Measurements from ENCODE around the gene ITFG1.

DNA sequence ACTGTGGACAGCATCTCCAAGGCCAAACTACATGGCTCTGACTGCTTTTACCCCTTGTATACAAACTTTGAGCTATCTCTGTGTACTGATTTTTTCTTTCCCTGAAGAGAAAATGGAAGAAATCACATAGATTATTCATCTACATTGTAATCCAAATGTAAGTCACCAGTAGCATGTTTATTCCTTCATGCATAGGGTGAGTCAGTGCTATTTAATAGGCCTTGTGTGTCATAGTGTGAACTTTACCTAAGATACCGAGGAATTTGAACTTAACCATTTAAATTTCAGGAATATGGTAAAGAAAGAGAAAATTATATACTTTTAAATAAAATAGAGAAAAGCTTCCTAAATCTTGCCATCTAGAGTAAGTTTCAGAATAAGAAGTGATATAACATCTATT is 16.8 kb upstream of the ITFG1 start:
- TF ChIP-seq, protein P1, sequence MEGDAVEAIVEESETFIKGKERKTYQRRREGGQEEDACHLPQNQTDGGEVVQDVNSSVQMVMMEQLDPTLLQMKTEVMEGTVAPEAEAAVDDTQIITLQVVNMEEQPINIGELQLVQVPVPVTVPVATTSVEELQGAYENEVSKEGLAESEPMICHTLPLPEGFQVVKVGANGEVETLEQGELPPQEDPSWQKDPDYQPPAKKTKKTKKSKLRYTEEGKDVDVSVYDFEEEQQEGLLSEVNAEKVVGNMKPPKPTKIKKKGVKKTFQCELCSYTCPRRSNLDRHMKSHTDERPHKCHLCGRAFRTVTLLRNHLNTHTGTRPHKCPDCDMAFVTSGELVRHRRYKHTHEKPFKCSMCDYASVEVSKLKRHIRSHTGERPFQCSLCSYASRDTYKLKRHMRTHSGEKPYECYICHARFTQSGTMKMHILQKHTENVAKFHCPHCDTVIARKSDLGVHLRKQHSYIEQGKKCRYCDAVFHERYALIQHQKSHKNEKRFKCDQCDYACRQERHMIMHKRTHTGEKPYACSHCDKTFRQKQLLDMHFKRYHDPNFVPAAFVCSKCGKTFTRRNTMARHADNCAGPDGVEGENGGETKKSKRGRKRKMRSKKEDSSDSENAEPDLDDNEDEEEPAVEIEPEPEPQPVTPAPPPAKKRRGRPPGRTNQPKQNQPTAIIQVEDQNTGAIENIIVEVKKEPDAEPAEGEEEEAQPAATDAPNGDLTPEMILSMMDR (IDR thresholded peaks at IDR 0.05; ENCODE audit: low read depth, low read length, poor library complexity, severe bottlenecking) = no peak
- TF ChIP-seq EZH2phosphoT487 (IDR thresholded peaks at IDR 0.05; ENCODE audit: borderline replicate concordance, low read length) = no peak
